ENCODE measurements around the gene NSG2. TPM values are rescaled to one million over a fixed set of nuclear protein-coding genes. Genes with fewer than 3 reads are reported as not detected.

NSG2 gene
- total RNA-seq, 4 donors from 2014 or later = not detected

DNA sequence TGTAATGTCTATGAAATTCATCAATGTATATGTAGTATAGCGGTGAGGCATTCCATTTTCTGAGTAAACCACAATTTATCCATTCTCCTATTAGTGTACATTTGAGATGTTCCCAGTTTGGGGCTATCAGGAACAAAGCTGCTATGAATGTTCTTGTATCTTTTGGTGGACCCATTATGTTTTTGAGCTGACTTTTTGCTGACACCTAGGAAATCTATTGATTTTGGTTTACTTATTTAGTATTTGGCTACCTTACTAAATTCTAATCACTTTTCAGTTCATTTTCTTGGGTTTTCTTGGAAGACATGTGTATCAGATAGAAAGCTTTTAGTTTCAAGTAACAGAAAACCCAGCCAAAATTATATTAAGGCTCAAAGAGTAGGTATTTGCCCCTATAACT lies 13.7 kb downstream of the NSG2 start:
- DNase-seq (ENCODE audit: low spot score) (no peak), ATAC-seq (ENCODE audit: low FRiP score) (no peak)
- TF ChIP-seq CTCF (IDR thresholded peaks at IDR 0.05) = no peak

DNA sequence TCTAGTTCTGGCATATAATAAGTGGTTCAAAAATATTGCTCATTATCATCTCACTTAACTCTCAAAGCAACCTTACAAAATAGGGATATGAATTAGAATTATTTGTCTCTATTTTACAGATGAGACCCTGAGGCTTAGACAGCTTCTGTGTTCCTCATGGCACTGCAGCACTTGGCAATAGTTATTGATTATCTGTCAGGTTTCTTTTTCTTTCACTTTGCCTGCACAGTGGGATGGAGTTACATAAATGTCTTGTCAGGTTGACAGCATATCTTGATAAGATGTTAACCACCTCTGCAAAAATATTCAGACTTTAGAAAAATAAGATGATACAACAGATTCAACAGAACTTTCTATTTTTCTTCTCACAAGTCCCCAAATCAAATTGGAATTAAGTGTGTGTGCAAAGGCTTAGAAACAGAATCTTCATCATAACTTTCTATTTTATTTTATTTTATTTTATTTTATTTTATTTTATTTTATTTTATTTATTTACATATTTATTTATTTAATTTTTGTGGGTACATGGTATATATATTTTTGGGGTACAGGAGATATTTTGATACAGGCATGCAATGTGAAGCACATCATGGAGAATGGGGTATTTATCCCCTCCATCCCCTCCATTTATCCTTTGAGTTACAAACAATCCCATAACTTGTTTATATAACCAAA lies 17.7 kb downstream of the NSG2 start:
- DNase-seq (ENCODE audit: low spot score) (no peak), ATAC-seq (ENCODE audit: low FRiP score) (no peak)
- TF ChIP-seq CTCF (IDR thresholded peaks at IDR 0.05) = no peak

GRCh38 chr5:174064171-174064570 lies 18.7 kb downstream of the NSG2 start:
- no peak for ATAC-seq (ENCODE audit: low FRiP score)
- TF ChIP-seq CTCF (IDR thresholded peaks at IDR 0.05) = no peak
- no peak for DNase-seq (ENCODE audit: low spot score)

DNA sequence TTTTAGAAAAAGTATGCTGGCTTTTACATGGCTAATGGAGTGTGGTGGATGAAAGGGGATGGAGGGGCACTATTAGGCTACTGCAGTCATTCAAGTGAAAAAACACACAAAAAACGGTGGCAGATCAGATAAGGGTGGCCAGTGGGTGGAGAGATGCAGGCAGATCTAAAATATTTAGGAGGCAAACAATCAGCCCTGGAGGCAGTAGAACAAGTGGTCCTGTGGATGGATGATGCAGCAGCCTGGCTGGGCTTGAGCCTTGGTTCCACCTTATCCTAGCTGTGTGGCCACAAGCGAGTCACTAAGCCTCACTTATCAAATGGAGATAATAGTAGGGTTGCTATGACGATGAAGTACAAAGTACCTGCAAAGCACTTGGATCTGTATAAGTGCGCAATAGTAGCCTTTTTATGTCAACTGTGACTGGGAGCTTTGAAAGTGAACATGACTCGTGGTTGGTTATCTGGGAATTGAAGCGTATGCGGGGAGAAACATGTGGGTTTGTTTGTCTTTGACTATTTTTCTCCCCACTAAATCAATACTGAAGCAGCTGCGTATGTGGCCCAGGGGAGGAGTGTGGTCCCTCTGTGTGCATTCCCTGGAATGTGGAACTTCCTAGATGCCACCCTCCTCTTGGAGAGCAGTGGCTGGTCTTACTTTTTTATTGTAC lies 20.2 kb downstream of the NSG2 start:
- no peak for ATAC-seq (ENCODE audit: low FRiP score)
- DNase-seq (ENCODE audit: low spot score) = no peak
- no peak for TF ChIP-seq CTCF (IDR thresholded peaks at IDR 0.05)

GRCh38 chr5:174067499-174067898 lies 22.0 kb downstream of the NSG2 start:
- DNase-seq (ENCODE audit: low spot score) = no peak
- no peak for TF ChIP-seq CTCF (IDR thresholded peaks at IDR 0.05)
- ATAC-seq (ENCODE audit: low FRiP score) = no peak

DNA sequence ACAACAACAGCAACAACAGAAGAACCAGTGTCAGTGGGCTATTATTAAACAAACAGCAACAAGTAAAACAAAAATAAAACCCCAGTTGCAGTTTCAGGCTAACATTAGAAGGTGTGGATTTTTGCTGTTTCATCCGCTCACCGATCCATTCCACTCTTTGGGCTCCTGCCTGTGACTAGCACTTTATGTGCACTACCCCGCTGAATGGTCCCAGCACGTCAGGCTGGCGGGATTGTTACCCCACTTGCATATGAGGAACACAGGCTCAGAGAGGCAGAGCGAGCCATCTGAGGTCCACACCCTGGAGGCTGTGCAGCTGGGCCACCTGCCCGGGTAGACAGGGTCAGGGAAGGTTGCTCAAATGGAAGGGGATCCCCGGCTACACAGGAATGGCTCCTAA lies 26.0 kb downstream of the NSG2 start:
- ATAC-seq (ENCODE audit: low FRiP score) (no peak), DNase-seq (ENCODE audit: low spot score) (no peak)
- TF ChIP-seq CTCF (IDR thresholded peaks at IDR 0.05) = no peak

- ATAC-seq (ENCODE audit: low FRiP score) (no peak), DNase-seq (ENCODE audit: low spot score) (no peak)
- no peak for TF ChIP-seq CTCF (IDR thresholded peaks at IDR 0.05)
Measured at GRCh38 chr5:174073122-174073660, 27.7 kb downstream of the NSG2 start.
